MM.1S (cell line): Measurements from ENCODE around the gene GNPTAB.

Experiments
- EZH2 ChIP-seq: fragments of 300-600 bp; sonication (generic); optimal IDR thresholded peaks from 2 replicates; pipeline ENCODE3; 2017; ENCODE audit warnings: low read depth, mild to moderate bottlenecking, antibody characterized with exemption, low read length, mixed read lengths
- TF ChIP-seq, protein P1 (sequence below): fragments of 300-600 bp; sonication (generic); IDR thresholded peaks from 2 replicates; pipeline ENCODE4 v1.5.1; 2016; ENCODE audit warnings: antibody characterized with exemption, low read length, mixed read lengths

GRCh38 chr12:101713059-101713682 lies 117.6 kb downstream of the GNPTAB start:
- TF ChIP-seq, protein P1, sequence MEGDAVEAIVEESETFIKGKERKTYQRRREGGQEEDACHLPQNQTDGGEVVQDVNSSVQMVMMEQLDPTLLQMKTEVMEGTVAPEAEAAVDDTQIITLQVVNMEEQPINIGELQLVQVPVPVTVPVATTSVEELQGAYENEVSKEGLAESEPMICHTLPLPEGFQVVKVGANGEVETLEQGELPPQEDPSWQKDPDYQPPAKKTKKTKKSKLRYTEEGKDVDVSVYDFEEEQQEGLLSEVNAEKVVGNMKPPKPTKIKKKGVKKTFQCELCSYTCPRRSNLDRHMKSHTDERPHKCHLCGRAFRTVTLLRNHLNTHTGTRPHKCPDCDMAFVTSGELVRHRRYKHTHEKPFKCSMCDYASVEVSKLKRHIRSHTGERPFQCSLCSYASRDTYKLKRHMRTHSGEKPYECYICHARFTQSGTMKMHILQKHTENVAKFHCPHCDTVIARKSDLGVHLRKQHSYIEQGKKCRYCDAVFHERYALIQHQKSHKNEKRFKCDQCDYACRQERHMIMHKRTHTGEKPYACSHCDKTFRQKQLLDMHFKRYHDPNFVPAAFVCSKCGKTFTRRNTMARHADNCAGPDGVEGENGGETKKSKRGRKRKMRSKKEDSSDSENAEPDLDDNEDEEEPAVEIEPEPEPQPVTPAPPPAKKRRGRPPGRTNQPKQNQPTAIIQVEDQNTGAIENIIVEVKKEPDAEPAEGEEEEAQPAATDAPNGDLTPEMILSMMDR: no peak
- TF ChIP-seq EZH2: no peak
